ENCODE results near the gene FDCSP.
"Not testable (repeated sequence)": the region's sequence is repeated elsewhere in the genome, so short reads cannot be mapped to it uniquely, and the experiment has no call there.

Gene FDCSP

DNA sequence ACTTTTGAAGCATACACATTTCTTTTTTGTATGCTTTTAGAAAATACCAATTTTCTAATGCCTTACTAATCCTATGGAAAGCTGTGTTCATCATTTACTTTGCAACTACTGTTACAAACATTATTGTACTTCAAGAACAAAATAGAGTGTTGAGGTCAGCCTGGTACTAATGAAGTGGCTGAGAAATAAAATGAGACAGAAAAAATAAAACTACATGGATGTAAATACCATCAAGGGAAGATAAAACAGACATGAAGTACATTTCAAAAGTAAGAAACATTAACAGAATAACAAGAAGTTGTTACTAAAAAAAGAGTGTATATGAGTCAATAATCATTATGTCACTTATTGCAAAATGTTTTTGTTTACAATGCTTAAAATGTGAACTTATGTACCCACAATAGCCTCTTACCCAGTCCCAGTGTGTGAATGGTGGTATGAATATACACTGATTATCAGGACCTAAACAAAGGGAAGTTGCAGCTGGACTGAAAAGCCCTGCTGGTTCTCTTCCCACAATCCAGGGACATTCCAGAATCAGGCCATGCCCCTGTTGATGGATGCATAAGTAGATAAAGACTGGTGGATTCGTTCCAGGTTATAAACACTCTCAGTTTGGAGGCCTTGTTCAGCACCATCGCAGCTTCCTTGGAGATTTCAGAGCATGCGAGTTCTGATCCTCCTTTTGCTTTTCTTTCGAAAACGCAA, 14.1 kb downstream of the FDCSP start:
- no peak for DNase-seq

DNA sequence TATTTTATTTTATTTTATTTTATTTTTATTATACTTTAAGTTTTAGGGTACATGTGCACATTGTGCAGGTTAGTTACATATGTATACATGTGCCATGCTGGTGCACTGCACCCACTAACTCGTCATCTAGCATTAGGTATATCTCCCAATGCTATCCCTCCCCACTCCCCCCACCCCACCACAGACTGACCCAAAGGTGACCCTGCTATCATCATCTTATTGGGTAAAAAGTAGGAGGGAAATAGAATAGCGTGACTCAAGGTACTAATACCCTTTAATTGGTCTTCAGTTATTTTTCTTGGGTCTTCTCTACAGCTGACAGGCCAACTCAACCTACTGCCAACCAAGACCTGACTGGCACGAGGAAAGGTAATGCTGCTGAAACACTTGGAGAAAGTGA, 16.4 kb downstream of the FDCSP start, which contains the start of gene CSN3:
Gene CSN3 (plus strand): TSS at position 301 of the 400 bp plus-strand sequence. CDS start 2,223 bp downstream, outside the sequence.
- not testable (repeated sequence) for DNase-seq

DNA sequence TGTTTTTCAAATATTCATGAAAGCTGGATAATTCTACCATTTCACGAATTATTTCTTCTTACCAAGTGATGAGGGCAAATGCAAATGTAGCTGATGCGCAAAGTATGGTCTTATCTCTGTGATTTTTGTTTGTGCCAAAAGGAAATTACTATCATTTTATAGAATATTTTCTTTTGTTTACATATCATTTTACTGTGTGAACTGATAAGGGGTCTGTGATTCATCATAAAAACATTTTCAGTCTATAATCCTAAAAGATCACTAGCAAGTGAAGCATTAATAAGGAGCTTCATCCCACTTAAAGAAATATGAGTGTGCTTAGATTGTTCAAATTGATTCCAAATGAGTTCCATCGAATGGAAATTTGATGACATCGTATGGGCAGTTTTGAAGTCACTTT, 17.2 kb downstream of the FDCSP start:
- DNase-seq = no peak

DNA sequence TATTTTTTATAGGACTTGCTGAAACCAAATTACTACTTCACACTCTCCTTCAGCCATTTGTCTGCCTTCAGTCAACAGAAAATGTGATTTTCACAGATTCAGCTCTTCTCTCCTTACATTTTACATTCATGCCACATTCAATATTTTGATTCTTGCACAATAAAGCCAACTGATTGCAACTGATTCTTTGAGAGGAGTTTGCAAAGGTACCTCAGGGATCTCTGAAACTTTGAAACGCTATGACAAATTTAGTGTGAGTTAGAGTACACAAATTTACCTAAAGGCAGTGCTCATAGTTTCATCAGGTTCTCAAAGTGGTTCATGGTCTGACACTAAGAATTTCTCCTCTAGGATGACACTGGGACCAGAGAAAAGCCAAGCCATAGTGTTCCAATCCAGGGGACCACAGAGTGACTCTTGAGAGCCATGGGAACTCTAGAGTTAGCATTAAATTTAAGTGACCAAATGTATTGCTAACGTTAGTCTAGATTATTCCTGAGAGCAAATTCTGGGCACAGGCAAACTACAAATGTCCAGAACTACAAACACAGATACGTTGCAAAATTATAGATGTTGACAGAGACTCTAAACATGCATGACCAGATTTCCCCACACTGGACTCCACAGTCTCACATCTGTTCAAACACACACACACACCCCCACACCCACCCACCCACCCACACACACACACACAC, 25.5 kb downstream of the FDCSP start:
- DNase-seq = no peak

DNA sequence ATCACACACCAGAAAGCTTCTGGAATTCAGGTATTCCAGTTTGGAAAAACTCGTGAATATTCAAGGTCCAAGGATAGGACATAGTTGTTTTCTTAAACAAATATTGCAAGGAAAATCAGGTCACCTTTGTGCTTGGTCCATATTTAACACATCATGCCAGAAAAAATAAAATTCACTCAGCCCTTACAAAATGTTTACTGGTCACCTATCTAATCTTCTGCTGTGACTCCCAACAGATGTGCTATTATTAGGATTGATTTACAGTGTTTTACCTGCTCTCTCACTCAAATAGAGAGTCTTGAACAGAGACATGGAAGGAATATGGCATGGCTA, 26.0 kb downstream of the FDCSP start:
- no peak for DNase-seq

DNA sequence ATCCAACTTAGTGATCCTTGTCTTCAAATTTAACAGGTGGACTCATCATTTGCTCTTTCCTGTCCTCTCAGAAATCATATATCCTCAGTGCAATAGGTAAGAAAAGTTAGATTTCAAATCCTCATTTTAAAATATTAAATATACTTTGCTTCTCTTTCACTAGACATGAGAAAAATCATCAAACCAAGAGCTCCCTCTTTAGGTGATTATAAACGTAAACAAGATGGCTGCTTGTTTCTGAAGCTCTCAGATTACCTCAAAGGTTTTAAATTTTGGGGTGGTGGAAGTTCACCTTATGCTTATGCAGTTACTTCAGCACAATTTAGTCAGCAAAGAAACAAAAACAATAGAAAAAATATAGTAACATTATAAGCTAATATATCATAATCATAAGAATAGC, 43.8 kb downstream of the FDCSP start:
- no peak for DNase-seq

DNA sequence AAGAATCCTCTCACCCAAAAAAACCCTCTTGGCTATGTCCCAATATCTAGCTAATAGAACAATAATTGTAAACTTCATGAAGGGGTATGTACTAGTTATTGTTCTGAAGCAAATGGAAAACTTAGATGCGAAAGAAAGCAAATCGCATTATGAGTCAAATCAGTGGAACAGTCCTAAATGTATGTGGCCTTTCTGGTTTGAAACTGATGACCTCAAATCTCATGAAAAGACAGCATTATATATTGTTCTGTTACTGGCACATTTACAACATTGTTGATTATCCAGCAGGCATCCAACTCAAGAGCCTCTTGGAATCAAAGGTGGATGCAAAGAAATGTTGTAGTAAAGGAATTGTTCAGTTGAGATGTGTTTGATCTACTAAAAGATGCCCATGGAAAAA, 51.2 kb downstream of the FDCSP start:
- DNase-seq = no peak

DNA sequence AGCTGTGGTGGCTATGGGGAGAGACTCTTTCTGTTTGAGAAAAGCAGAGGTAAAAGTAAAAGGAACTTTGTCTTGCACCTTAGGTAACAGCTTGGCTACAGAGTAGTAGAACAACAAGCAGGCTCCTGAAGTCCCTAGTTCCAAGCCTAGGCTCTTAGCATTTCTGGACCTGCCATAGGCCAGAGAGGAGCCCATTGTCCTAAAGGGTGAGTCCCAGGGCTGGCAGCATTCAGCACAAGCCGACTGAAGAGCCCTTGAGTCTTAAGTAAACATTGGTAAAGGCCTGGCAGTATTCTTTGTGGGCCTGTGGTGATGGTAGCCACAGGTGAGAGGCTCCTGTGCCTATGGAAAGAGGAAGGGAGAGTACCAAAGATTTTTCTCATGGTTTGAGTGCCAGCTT, 54.6 kb downstream of the FDCSP start:
- DNase-seq = no peak
